Spleen (tissue), 7 donors: ENCODE data around the gene B4GALT6.

ENCODE experiments used
- CTCF ChIP-seq, 11 experiments: fragments of 200-600 bp in 7 of 11; fragments of 450-650 bp in 4 of 11; sonication (generic) in 4 of 11; IDR thresholded peaks in 8 of 11; conservative IDR thresholded peaks in 3 of 11; 1 replicate in 7 of 11; 2 replicates in 4 of 11; pipeline versions ENCODE4 v1.4.0 to v1.8.0; 2016 to 2021; ENCODE audit warnings: antibody characterized with exemption in 11 of 11, inconsistent platforms in 4 of 11, mild to moderate bottlenecking in 1 of 11
- POLR2A ChIP-seq, 3 donors: fragments of 450-650 bp; IDR thresholded peaks; one replicate each; pipeline ENCODE4 v1.5.1; 2017; ENCODE audit warnings: antibody characterized with exemption in 3 of 3, mild to moderate bottlenecking in 1 of 3
- POLR2AphosphoS5 ChIP-seq, 3 donors: sonication (generic); formaldehyde crosslinking; IDR thresholded peaks; one replicate each; pipeline ENCODE4 v1.5.1; 2017; ENCODE audit warnings: antibody characterized with exemption in 3 of 3
- donor health status: DM: no; HTN: no; CAD: no; lungs with moderate emphysema.
- donor health status: DM: no; HTN: no; CAD: no.
- donor health status: DM: no; HTN: no; CAD: no.

GRCh38 chr18:31666055-31666454, 18.3 kb downstream of the B4GALT6 start:
- TF ChIP-seq CTCF (IDR thresholded peaks at IDR 0.05 in 8 of 11, conservative IDR thresholded peaks at IDR 0.05 in 3 of 11) (no peak), POLR2A (IDR thresholded peaks at IDR 0.05) (no peak), POLR2AphosphoS5 (IDR thresholded peaks at IDR 0.05) (no peak)
